ENCODE results near the gene CBR4. TPM values are rescaled to one million over a fixed set of nuclear protein-coding genes. Genes with fewer than 3 reads are reported as not detected.

Gene CBR4
- total and polyA plus RNA-seq, 10 donors: 7.5 to 33.4 (median 21.3) TPM

DNA sequence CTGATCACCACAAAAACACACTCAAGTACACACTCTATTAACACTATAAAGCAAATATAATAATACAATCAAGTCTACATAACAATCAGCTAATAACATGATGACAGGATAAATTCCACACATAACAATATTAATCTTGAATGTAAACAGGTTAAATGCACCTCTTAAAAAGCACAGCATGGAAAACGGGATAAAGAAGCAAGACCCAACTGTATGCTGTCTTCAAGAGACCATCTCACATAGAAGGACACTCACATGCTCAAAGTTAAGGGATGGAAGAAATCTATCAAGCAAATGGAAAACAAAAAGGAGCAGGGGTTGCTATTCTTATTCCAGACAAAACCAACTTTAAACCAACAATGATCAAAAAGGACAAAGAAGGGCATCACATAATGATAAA, 28.1 kb downstream of the CBR4 start:
- Histone ChIP-seq H3K36me3 (peaks cover 3 to 98% (median 39%) of the 10 kb centered on the region in 6 donors), H3K9me3 (peaks cover 4 to 48% (median 38%) of the 10 kb centered on the region in 8 donors), H3K4me1 (no peaks in the 10 kb centered on the region), H3K27me3 (replicated peaks in 1 of 7) (no peaks in the 10 kb centered on the region), H3K27ac (no peak overlapping the region), H3K4me3 (no peak overlapping the region)
- TF ChIP-seq POLR2AphosphoS5 (IDR thresholded peaks at IDR 0.05) (no peak), POLR2A (IDR thresholded peaks at IDR 0.05) (no peak)
- TF ChIP-seq, protein P1, sequence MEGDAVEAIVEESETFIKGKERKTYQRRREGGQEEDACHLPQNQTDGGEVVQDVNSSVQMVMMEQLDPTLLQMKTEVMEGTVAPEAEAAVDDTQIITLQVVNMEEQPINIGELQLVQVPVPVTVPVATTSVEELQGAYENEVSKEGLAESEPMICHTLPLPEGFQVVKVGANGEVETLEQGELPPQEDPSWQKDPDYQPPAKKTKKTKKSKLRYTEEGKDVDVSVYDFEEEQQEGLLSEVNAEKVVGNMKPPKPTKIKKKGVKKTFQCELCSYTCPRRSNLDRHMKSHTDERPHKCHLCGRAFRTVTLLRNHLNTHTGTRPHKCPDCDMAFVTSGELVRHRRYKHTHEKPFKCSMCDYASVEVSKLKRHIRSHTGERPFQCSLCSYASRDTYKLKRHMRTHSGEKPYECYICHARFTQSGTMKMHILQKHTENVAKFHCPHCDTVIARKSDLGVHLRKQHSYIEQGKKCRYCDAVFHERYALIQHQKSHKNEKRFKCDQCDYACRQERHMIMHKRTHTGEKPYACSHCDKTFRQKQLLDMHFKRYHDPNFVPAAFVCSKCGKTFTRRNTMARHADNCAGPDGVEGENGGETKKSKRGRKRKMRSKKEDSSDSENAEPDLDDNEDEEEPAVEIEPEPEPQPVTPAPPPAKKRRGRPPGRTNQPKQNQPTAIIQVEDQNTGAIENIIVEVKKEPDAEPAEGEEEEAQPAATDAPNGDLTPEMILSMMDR (IDR thresholded peaks at IDR 0.05 in 8 of 11, conservative IDR thresholded peaks at IDR 0.05 in 3 of 11): no peak
- no peak for DNase-seq
- intact Hi-C loops (cut with DNase I; ENCODE audit: low total_unique reads): no loop called here
- 94 to 100% (median 94%) methylated on average over 1 of the region's 1 CpG for whole genome bisulfite sequencing, 5 donors

DNA sequence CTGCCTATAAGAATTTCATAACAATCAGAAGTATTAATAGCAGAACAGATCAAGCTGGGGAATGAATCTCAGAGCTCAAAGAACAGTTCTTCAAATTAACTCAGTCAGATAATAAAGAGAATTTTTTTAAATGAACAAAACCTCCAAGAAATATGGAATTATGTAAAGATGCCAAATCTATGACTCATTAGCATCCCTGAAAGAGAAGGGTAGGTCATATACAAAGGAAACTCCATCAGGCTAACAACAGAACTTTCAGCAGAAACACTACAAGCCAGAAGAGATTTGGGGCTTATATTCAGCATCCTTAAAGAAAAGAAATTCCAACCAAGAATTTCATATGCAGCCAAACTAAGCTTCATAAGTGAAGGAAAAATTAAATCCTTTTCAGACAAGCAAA, 28.6 kb downstream of the CBR4 start:
- intact Hi-C loops (cut with DNase I; ENCODE audit: low total_unique reads): no loop called here
- no peak for TF ChIP-seq POLR2AphosphoS5 (IDR thresholded peaks at IDR 0.05)
- TF ChIP-seq POLR2A (IDR thresholded peaks at IDR 0.05): no peak
- TF ChIP-seq, protein P1 (IDR thresholded peaks at IDR 0.05 in 8 of 11, conservative IDR thresholded peaks at IDR 0.05 in 3 of 11): no peak
- H3K4me3 ChIP-seq: no peak overlapping the region
- no peak for DNase-seq
- H3K27ac ChIP-seq: no peak overlapping the region
- peaks cover 4 to 53% (median 43%) of the 10 kb centered on the region in 8 donors for H3K9me3 ChIP-seq
- H3K4me1 ChIP-seq: no peaks in the 10 kb centered on the region
- H3K36me3 ChIP-seq: peaks cover 3 to 98% (median 39%) of the 10 kb centered on the region in 6 donors
- no peaks in the 10 kb centered on the region for H3K27me3 ChIP-seq (replicated peaks in 1 of 7)

DNA sequence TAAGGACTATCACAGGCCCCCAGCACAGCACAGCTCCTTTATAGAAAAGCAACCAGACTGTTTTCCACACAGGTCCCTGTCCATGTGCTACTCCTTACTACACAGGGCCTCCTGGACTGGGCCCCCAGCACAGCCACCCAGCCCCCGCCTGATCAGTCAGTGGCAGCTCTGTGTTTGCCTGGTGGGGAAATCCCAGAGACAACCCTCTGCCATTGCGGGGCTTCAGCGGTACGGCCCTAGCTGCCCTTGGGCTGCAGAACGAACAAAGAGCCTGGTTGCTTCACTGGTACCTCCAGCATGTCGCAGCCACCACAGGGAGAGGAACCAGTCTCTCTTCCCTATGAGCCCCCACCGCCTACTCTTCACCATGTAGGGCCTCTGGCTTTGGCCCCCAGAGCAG, 30.7 kb downstream of the CBR4 start:
- WGBS, 5 donors: 74 to 92% (median 85%) methylated on average over 5 to 7 of the region's 7 CpGs
- Histone ChIP-seq H3K9me3 (peaks cover 4 to 73% (median 57%) of the 10 kb centered on the region in 8 donors), H3K27ac (no peak overlapping the region), H3K27me3 (replicated peaks in 1 of 7) (no peaks in the 10 kb centered on the region), H3K36me3 (peaks cover 0 to 96% (median 40%) of the 10 kb centered on the region in 6 donors), H3K4me3 (no peak overlapping the region), H3K4me1 (no peaks in the 10 kb centered on the region)
- intact Hi-C loops (cut with DNase I; ENCODE audit: low total_unique reads): no loop called here
- DNase-seq: no peak
- TF ChIP-seq POLR2AphosphoS5 (IDR thresholded peaks at IDR 0.05) (no peak), POLR2A (IDR thresholded peaks at IDR 0.05) (no peak)
- TF ChIP-seq, protein P1 (IDR thresholded peaks at IDR 0.05 in 8 of 11, conservative IDR thresholded peaks at IDR 0.05 in 3 of 11): no peak

GRCh38 chr4:168978001-168978700, 31.9 kb downstream of the CBR4 start:
- intact Hi-C loops (cut with DNase I; ENCODE audit: low total_unique reads): no loop called here
- Histone ChIP-seq H3K4me1 (no peaks in the 10 kb centered on the region), H3K27ac (no peak overlapping the region), H3K36me3 (peaks cover 0 to 86% (median 35%) of the 10 kb centered on the region in 6 donors), H3K9me3 (peaks cover 7 to 77% (median 62%) of the 10 kb centered on the region in 8 donors), H3K27me3 (replicated peaks in 1 of 7) (no peaks in the 10 kb centered on the region), H3K4me3 (no peak overlapping the region)
- DNase-seq: no peak
- WGBS, 5 donors: 100% methylated on average over 1 of the region's 1 CpG
- TF ChIP-seq, protein P1 (IDR thresholded peaks at IDR 0.05 in 8 of 11, conservative IDR thresholded peaks at IDR 0.05 in 3 of 11): no peak
- TF ChIP-seq POLR2A (IDR thresholded peaks at IDR 0.05) (no peak), POLR2AphosphoS5 (IDR thresholded peaks at IDR 0.05) (no peak)

Measured in spleen (tissue), 11 donors.